Endothelial cell (in vitro differentiated cells): ENCODE results near the gene SLC15A1. TPM values are rescaled to one million over a fixed set of nuclear protein-coding genes. Genes with fewer than 3 reads are reported as not detected.
"Not testable (repeated sequence)": the region's sequence is repeated elsewhere in the genome, so short reads cannot be mapped to it uniquely, and the experiment has no call there.

Experiments used
- DNase-seq: peaks from one replicate; pipeline ENCODE4 v3.0.0; 2021; ENCODE audit warnings: low spot score
- H3K27ac Mint-ChIP-seq: one replicate; pipeline ENCODE4 v1.8.0; 2021; ENCODE audit warnings: mixed read lengths, inconsistent platforms; ENCODE audit not compliant: unreplicated experiment
- H3K27me3 Mint-ChIP-seq: one replicate; pipeline ENCODE4 v1.8.0; 2021; ENCODE audit warnings: mild to moderate bottlenecking, moderate library complexity, mixed read lengths, inconsistent platforms; ENCODE audit not compliant: unreplicated experiment
- H3K36me3 Mint-ChIP-seq: one replicate; pipeline ENCODE4 v1.8.0; 2021; ENCODE audit warnings: mild to moderate bottlenecking, low read depth, mixed read lengths, inconsistent platforms; ENCODE audit not compliant: unreplicated experiment
- H3K4me1 Mint-ChIP-seq: one replicate; pipeline ENCODE4 v1.8.0; 2021; ENCODE audit warnings: mild to moderate bottlenecking, mixed read lengths, inconsistent platforms; ENCODE audit not compliant: unreplicated experiment
- H3K4me3 Mint-ChIP-seq: one replicate; pipeline ENCODE4 v1.8.0; 2021; ENCODE audit warnings: mild to moderate bottlenecking, mixed read lengths, inconsistent platforms; ENCODE audit not compliant: unreplicated experiment
- H3K9me3 Mint-ChIP-seq: one replicate; pipeline ENCODE4 v1.8.0; 2021; ENCODE audit warnings: mixed read lengths, inconsistent platforms; ENCODE audit not compliant: unreplicated experiment
- total RNA-seq: library from RNA; stranded (reverse); fragmentation: NEBNext Ultra II Directional; extraction: Animal tissue kit (Norgen Biotek cat#: 25700); gene quantifications from one replicate; pipeline ENCODE4 v1.2.1, GENCODE V29; 2021; ENCODE audit not compliant: unreplicated experiment
- TF ChIP-seq, protein P1 (sequence below): fragments of 200-600 bp; sonication (generic); IDR thresholded peaks from one replicate; pipeline ENCODE4 v1.5.0; 2021; ENCODE audit warnings: antibody characterized with exemption; ENCODE audit not compliant: unreplicated experiment

The SLC15A1 gene
- total RNA-seq, 1 donor from 2014 or later, result 0.10 TPM

DNA sequence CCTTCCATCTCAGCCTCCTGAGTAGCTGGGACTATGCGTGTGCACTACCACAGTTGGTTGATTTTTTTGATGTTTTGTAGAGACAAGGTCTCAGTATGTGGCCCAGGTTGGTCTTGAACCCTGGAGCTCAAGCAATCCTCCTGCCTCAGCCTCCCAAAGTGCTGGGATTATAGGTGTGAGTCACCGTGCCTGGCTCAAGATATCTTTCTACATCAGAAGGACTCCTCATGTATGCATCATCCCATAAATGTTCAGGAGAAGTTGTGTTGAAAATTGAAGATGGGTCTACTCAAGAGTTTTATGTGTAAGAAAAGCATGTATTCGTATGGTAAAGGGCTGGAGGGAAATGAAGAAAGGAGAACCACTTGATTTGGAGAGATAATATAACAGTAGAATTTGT lies 103.8 kb downstream of the SLC15A1 start:
- no peaks in the 10 kb centered on the region for H3K4me1 Mint-ChIP-seq
- TF ChIP-seq, protein P1, sequence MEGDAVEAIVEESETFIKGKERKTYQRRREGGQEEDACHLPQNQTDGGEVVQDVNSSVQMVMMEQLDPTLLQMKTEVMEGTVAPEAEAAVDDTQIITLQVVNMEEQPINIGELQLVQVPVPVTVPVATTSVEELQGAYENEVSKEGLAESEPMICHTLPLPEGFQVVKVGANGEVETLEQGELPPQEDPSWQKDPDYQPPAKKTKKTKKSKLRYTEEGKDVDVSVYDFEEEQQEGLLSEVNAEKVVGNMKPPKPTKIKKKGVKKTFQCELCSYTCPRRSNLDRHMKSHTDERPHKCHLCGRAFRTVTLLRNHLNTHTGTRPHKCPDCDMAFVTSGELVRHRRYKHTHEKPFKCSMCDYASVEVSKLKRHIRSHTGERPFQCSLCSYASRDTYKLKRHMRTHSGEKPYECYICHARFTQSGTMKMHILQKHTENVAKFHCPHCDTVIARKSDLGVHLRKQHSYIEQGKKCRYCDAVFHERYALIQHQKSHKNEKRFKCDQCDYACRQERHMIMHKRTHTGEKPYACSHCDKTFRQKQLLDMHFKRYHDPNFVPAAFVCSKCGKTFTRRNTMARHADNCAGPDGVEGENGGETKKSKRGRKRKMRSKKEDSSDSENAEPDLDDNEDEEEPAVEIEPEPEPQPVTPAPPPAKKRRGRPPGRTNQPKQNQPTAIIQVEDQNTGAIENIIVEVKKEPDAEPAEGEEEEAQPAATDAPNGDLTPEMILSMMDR, result no peak
- DNase-seq, result no peak
- no peak overlapping the region for H3K4me3 Mint-ChIP-seq
- H3K36me3 Mint-ChIP-seq, result no peaks in the 10 kb centered on the region
- H3K27me3 Mint-ChIP-seq, result no peaks in the 10 kb centered on the region
- H3K9me3 Mint-ChIP-seq, result no peaks in the 10 kb centered on the region
- H3K27ac Mint-ChIP-seq, result no peak overlapping the region

DNA sequence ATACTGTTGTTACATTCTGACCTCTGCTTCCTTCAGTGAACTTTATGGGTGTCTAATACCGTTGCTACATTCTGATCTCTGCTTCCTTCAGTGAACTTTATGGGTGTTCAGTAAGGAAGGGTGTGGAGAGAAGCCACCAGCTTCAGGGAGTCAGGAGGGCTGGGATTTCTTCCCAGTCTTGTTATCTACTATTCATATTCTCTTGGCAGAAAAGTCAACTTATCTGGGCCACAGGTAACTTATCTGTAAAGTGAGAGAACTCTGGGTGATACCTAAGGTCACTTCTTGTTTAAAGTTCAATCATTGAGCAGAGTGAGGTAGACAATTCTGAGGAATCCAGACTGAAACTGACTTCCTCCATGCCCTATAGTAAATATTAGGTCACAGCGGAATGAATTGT lies 104.3 kb downstream of the SLC15A1 start:
- Mint-ChIP-seq H3K4me1 (no peaks in the 10 kb centered on the region), H3K4me3 (no peak overlapping the region), H3K36me3 (no peaks in the 10 kb centered on the region), H3K27me3 (no peaks in the 10 kb centered on the region), H3K27ac (no peak overlapping the region), H3K9me3 (no peaks in the 10 kb centered on the region)
- no peak for DNase-seq
- TF ChIP-seq, protein P1, result no peak

DNA sequence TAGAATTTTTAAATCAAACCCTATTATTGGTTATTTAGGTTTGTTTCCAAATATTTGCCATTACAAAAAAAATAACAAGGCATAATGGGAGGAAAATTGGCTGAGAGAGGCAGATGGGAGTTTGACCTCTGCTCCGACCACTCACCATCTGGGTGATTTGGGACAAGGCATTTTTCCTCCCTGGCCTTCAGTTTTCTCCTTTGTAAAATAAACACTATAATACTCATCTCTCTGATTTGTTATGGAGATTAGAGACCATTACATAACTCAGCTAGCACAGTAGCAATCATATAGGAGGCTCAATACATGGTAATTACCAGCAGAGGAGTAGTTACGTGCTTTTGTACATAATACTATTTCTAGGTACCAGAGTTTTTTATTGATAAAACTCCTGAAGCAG lies 105.4 kb downstream of the SLC15A1 start:
- Mint-ChIP-seq H3K27me3 (no peaks in the 10 kb centered on the region), H3K27ac (no peak overlapping the region), H3K9me3 (no peaks in the 10 kb centered on the region), H3K4me1 (no peaks in the 10 kb centered on the region), H3K4me3 (no peak overlapping the region), H3K36me3 (no peaks in the 10 kb centered on the region)
- TF ChIP-seq, protein P1, result no peak
- no peak for DNase-seq

DNA sequence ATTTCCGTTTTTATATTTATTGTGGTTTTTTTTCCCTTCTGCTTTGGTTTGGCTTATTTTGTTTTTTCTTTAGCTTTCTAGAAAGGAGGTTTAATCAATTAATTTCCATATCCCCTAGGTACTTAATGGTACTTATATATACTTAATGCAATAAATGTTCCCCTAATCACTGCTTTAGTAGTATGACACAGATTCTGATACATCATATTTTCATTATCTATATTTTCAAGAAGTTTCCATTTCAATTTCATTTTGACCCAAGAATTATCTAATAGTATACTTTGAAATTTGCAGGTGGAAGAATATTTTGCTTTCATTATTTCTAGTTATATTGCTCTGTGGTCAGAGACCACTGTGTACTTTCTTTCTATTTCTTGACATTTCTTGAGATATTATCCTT lies 109.0 kb downstream of the SLC15A1 start:
- no peak overlapping the region for H3K27ac Mint-ChIP-seq
- no peaks in the 10 kb centered on the region for H3K4me1 Mint-ChIP-seq
- H3K4me3 Mint-ChIP-seq, result no peak overlapping the region
- TF ChIP-seq, protein P1, result no peak
- no peak for DNase-seq
- H3K27me3 Mint-ChIP-seq, result no peaks in the 10 kb centered on the region
- no peaks in the 10 kb centered on the region for H3K36me3 Mint-ChIP-seq
- H3K9me3 Mint-ChIP-seq, result no peaks in the 10 kb centered on the region

DNA sequence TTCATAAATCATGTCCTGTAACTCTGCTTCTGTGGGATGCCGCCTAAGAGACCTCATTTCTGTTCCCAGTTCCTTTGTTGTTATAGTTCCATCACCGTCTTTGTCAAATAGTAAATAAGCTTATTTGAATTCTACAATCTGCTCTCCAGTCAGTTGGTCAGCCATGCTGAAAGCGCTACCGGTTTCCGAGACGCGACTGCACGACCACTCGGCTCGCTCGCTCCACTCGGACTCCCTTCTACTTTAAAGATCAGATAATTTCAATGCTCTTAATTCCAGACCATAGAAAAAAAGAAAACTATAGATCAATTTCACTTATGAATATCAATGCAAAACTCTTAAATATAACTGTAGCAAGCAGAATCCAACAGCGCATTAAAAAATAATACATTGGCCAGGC lies 111.4 kb downstream of the SLC15A1 start:
- no peaks in the 10 kb centered on the region for H3K9me3 Mint-ChIP-seq
- TF ChIP-seq, protein P1, result no peak
- no peaks in the 10 kb centered on the region for H3K4me1 Mint-ChIP-seq
- H3K4me3 Mint-ChIP-seq, result no peak overlapping the region
- H3K27ac Mint-ChIP-seq, result no peak overlapping the region
- no peaks in the 10 kb centered on the region for H3K36me3 Mint-ChIP-seq
- no peak for DNase-seq
- H3K27me3 Mint-ChIP-seq, result peaks cover 3% of the 10 kb centered on the region

DNA sequence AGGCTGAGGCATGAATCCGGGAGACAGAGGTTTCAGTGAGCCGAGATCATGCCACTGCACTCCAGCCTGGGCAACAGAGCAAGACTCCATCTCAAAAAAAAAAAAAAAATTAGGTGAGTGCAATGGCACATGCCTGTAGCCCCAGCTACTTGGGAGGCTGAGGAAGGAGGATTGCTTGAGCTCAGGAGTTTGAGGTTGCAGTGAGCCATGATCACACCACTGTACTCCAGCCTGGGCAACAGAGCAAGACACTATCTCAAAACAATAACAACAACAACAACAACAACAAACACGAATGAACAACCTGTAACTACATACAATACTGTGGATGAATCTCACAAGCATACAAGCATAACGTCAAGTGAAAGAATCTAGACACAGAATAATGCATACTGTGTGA lies 112.7 kb downstream of the SLC15A1 start:
- H3K27ac Mint-ChIP-seq, H3K4me1 Mint-ChIP-seq, H3K27me3 Mint-ChIP-seq, H3K4me3 Mint-ChIP-seq, H3K36me3 Mint-ChIP-seq, H3K9me3 Mint-ChIP-seq, DNase-seq: not testable (repeated sequence)

DNA sequence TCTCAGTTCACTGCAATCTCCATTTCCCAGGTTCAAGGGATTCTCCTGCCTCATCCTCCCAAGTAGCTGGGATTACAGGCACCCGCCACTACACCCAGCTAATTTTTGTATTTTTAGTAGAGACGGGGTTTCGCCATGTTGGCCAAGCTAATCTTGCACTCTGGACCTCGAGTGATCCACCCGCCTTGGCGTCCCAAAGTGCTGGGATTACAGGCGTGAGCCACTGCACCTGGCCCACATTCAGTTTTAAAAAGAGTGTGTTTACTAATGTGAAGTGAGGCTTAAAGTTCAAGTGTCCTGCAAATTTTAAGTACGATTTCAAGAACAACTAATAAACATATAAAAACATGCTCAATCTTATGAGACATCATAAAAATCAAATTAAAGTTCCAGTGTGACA lies 114.1 kb downstream of the SLC15A1 start:
- not testable (repeated sequence) for DNase-seq, H3K27ac Mint-ChIP-seq, H3K4me1 Mint-ChIP-seq, H3K4me3 Mint-ChIP-seq, H3K9me3 Mint-ChIP-seq, H3K27me3 Mint-ChIP-seq, H3K36me3 Mint-ChIP-seq
